GM12878 (cell line): ENCODE results near the gene HIP1. TPM values are rescaled to one million over a fixed set of nuclear protein-coding genes. Genes with fewer than 3 reads are reported as not detected.

Source experiments
- ATAC-seq: fragments of 200-7000 bp; cut with Tn5 transposase; 3 replicates; pipeline ENCODE4 v1.9.1; 2020; ENCODE audit warnings: mild to moderate bottlenecking, moderate library complexity
- BruUV-seq: library from RNA; stranded (reverse); fragments of 400-500 nt; replicated peaks from 2 replicates; lab custom pipeline; 2021; lab: Mats Ljungman, UMichigan
- CTCF ChIA-PET: fragments of 300-600 bp; sonication (Branson Sonifier 250); formaldehyde crosslinking; extraction: SDS; loops from one replicate; lab custom pipeline; 2021; ENCODE audit warnings: inconsistent platforms; lab: Yijun Ruan, JAX
- POLR2A ChIA-PET: fragments of 350-600 bp; formaldehyde crosslinking; extraction: SDS; loops from one replicate; lab custom pipeline; 2021; ENCODE audit warnings: inconsistent platforms; lab: Charles Lee
- RAD21 ChIA-PET: fragments of 300-600 bp; sonication (Branson Sonifier 250); formaldehyde crosslinking; loops from one replicate; lab custom pipeline; 2023; ENCODE audit warnings: antibody characterized with exemption; ENCODE audit not compliant: unreplicated experiment; lab: Charles Lee
- SMC1A ChIA-PET: fragments of 300-600 bp; sonication (Branson Sonifier 250); formaldehyde crosslinking; loops from one replicate; lab custom pipeline; 2023; ENCODE audit not compliant: unreplicated experiment, uncharacterized antibody; lab: Charles Lee
- DNase-seq: peaks from one replicate; pipeline ENCODE4 v3.0.0-alpha.2; 2011; ENCODE audit warnings: low read depth, low spot score
- FAIRE-seq: peaks from 3 replicates; lab custom pipeline; 2011; peaks lifted over from hg19 to GRCh38; lab: Jason Lieb, UNC
- H2AFZ ChIP-seq: 2 replicates; pipeline ENCODE4 v1.6.0; 2011; ENCODE audit warnings: low read depth, low read length, control low read depth; ENCODE audit not compliant: control insufficient read depth
- H3K27ac ChIP-seq: 2 replicates; pipeline ENCODE4 v1.5.1; 2011; ENCODE audit warnings: control low read depth; ENCODE audit not compliant: control insufficient read depth, insufficient read depth
- H3K27me3 ChIP-seq, 2 experiments: replicated peaks in 1 of 2; 2 replicates each; pipeline versions ENCODE4 v1.6.0 to v1.6.1; 2011; ENCODE audit warnings: low read length in 1 of 2; ENCODE audit not compliant: control insufficient read depth in 2 of 2, insufficient read depth in 2 of 2
- H3K36me3 ChIP-seq, 2 experiments: 2 replicates each; pipeline ENCODE4 v1.5.1; 2011; ENCODE audit warnings: low read length in 1 of 2; ENCODE audit not compliant: control insufficient read depth in 2 of 2, insufficient read depth in 2 of 2
- H3K4me1 ChIP-seq: 2 replicates; pipeline ENCODE4 v1.6.1; 2011; ENCODE audit warnings: mild to moderate bottlenecking, low read length, moderate library complexity, mixed read lengths; ENCODE audit not compliant: control insufficient read depth, insufficient read depth
- H3K4me2 ChIP-seq: 2 replicates; pipeline ENCODE4 v1.6.0; 2011; ENCODE audit warnings: control low read depth; ENCODE audit not compliant: control insufficient read depth, insufficient read depth
- H3K4me3 ChIP-seq: fragments of 200-600 bp; sonication (generic); 2 replicates; pipeline ENCODE4 v1.5.1; 2016
- H3K79me2 ChIP-seq: 2 replicates; pipeline ENCODE4 v1.6.0; 2011; ENCODE audit warnings: low read length; ENCODE audit not compliant: control insufficient read depth, insufficient read depth
- H3K9ac ChIP-seq: 2 replicates; pipeline ENCODE4 v1.8.0; 2011; ENCODE audit warnings: low read length, control low read depth, mixed read lengths; ENCODE audit not compliant: control insufficient read depth, insufficient read depth
- H3K9me3 ChIP-seq: replicated peaks from 3 replicates; pipeline ENCODE4 v1.5.1; 2011; ENCODE audit warnings: mild to moderate bottlenecking, low read length; ENCODE audit not compliant: control insufficient read depth, insufficient read depth
- H4K20me1 ChIP-seq: 2 replicates; pipeline ENCODE4 v1.6.0; 2011; ENCODE audit not compliant: control insufficient read depth, insufficient read depth
- BMI1 ChIP-seq: fragments of 450-650 bp; IDR thresholded peaks from 2 replicates; pipeline ENCODE4 v1.6.1; 2016; ENCODE audit warnings: mild to moderate bottlenecking, moderate library complexity, borderline replicate concordance
- CHD2 ChIP-seq: IDR thresholded peaks from 2 replicates; pipeline ENCODE4 v1.6.1; 2011; ENCODE audit warnings: low read depth, low read length, improper control_type of control experiment, borderline replicate concordance
- IKZF1 ChIP-seq: fragments of 450-650 bp; conservative IDR thresholded peaks from 2 replicates; pipeline ENCODE4 v1.6.1; 2017; ENCODE audit warnings: antibody characterized with exemption, mild to moderate bottlenecking
- JUNB ChIP-seq: IDR thresholded peaks from 2 replicates; pipeline ENCODE4 v1.6.1; 2016; ENCODE audit warnings: antibody characterized with exemption, mild to moderate bottlenecking
- NFYB ChIP-seq: IDR thresholded peaks from 2 replicates; pipeline ENCODE4 v1.6.1; 2011; ENCODE audit warnings: low read depth, mild to moderate bottlenecking, low read length, improper control_type of control experiment, moderate library complexity; ENCODE audit not compliant: insufficient read depth
- ZNF207 ChIP-seq: fragments of 450-650 bp; IDR thresholded peaks from 2 replicates; pipeline ENCODE4 v1.6.1; 2014; ENCODE audit warnings: antibody characterized with exemption, mild to moderate bottlenecking, borderline replicate concordance
- WGBS: methylation state at CpG from one replicate; pipeline ENCODE4 v1.1.6; 2016; ENCODE audit warnings: low lambda C conversion rate; ENCODE audit not compliant: insufficient replicate concordance, insufficient coverage; ENCODE audit errors: missing lambda C conversion rate; 5-methylcytosine and 5-hydroxymethylcytosine counted together
- in situ Hi-C: fragments of 300-500 bp; cut with MboI; formaldehyde crosslinking; loops from 9 replicates; pipeline ENCODE4 v1.14.3; 2018; ENCODE audit warnings: mixed read lengths
- intact Hi-C: fragments of 100-400 bp; cut with micrococcal nuclease; formaldehyde crosslinking; loops from one replicate; pipeline ENCODE4 v1.14.2; 2022; ENCODE audit not compliant: unreplicated experiment
- polyA plus RNA-seq, 11 experiments: library from polyadenylated mRNA; depleted of rRNA in 4 of 11; unstranded in 6 of 11; stranded (reverse) in 5 of 11; fragments of >200 nt; fragmentation: Nextera tagmentation in 4 of 11; fragmentation: Illumina TruSeq in 1 of 11; extraction: Ambion mirVana in 4 of 11; extraction: Trizol in 1 of 11; gene quantifications; 1 replicate in 1 of 11; 2 replicates in 10 of 11; pipeline versions ENCODE4 v1.2.1 to v1.2.3, GENCODE V29; 2011 to 2016; ENCODE audit warnings: inconsistent platforms in 2 of 11, missing spikeins in 2 of 11, low read depth in 1 of 11
- total RNA-seq, 4 experiments: library from RNA; depleted of rRNA in 3 of 4; stranded (reverse); fragments of >200 nt in 3 of 4; fragmentation: Illumina TruSeq in 1 of 4; extraction: Trizol in 1 of 4; gene quantifications; 2 replicates each; pipeline versions ENCODE4 v1.2.1 to v1.2.3, GENCODE V29; 2013 to 2021
- TF ChIP-seq, protein P1 (sequence below): fragments of 450-650 bp; formaldehyde crosslinking; IDR thresholded peaks from 2 replicates; pipeline ENCODE4 v1.4.0; 2022; ENCODE audit warnings: mild to moderate bottlenecking, moderate library complexity
- TF ChIP-seq, protein P2 (sequence below): fragments of 450-650 bp; IDR thresholded peaks from 2 replicates; pipeline ENCODE4 v1.6.1; 2018; ENCODE audit warnings: mild to moderate bottlenecking, low read depth, moderate library complexity; ENCODE audit not compliant: partially characterized antibody
- TF ChIP-seq, protein P3 (sequence below): fragments of 450-650 bp; IDR thresholded peaks from 2 replicates; pipeline ENCODE4 v1.6.1; 2017; ENCODE audit warnings: antibody characterized with exemption, mild to moderate bottlenecking, moderate library complexity

The HIP1 gene
- total and polyA plus RNA-seq, 10 of the 15 experiments (the other 5 are each of a cell fraction or from before 2014, with no cell fraction given), result 1.2 to 9.7 (median 3.2) TPM

DNA sequence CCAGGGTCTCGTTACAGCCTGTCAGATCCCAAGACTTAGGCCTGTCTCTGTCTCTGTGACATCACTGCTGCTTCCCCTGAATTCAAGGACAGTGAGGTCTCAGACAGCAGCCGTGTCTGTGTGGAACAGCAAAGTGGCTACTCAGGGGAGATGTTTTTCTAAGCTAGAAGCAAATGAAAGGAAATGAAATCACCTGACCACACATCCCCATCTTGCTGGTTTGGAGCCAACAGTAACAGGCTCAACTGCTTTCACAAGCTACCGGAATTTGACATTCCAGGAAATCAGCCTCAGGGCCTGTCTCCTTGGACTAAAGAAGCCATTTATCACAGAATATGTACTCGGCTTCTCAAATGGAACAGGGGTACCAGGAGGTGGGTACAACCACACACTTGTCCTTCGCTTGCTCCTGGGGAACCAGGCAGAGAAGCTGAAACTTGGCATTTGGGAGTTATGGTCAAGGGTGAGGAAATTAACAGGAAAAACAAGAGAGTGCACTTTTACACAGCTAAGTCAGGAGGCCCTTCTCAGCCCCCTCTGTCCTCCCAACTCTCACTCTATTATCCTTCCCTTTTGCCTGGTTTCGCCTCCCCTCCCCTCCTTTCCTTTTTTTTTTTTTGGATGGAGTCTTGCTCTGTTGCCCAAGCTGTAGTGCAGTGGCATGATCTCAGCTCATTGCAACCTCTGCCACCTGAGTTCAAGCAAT, 173.5 kb downstream of the HIP1 start:
- CTCF ChIA-PET, result interaction anchor here (0.6 kb wide), 1 partner anchor 706 kb away, joined by 5 read pairs; no protein-coding TSS in a partner anchor
- Histone ChIP-seq H2AFZ (no peak overlapping the region), H3K4me2 (no peak overlapping the region), H3K9me3 (no peaks in the 10 kb centered on the region; the same call in 2 of the 3 replicates), H4K20me1 (no peaks in the 10 kb centered on the region), H3K4me1 (no peaks in the 10 kb centered on the region), H3K27ac (no peak overlapping the region), H3K36me3 (no peaks in the 10 kb centered on the region), H3K4me3 (no peak overlapping the region), H3K79me2 (no peaks in the 10 kb centered on the region), H3K9ac (no peak overlapping the region), H3K27me3 (no peaks in the 10 kb centered on the region)
- WGBS, result 86% methylated on average over 6 of the region's 6 CpGs
- SMC1A ChIA-PET, result no interaction called here
- in situ Hi-C loops (no loop called here), intact Hi-C loops (no loop called here)
- FAIRE-seq (no peak), ATAC-seq (no peak), DNase-seq (no peak)
- TF ChIP-seq IKZF1 (no peak), NFYB (no peak), ZNF207 (no peak), CHD2 (no peak), BMI1 (no peak), JUNB (no peak)
- TF ChIP-seq, protein P1, sequence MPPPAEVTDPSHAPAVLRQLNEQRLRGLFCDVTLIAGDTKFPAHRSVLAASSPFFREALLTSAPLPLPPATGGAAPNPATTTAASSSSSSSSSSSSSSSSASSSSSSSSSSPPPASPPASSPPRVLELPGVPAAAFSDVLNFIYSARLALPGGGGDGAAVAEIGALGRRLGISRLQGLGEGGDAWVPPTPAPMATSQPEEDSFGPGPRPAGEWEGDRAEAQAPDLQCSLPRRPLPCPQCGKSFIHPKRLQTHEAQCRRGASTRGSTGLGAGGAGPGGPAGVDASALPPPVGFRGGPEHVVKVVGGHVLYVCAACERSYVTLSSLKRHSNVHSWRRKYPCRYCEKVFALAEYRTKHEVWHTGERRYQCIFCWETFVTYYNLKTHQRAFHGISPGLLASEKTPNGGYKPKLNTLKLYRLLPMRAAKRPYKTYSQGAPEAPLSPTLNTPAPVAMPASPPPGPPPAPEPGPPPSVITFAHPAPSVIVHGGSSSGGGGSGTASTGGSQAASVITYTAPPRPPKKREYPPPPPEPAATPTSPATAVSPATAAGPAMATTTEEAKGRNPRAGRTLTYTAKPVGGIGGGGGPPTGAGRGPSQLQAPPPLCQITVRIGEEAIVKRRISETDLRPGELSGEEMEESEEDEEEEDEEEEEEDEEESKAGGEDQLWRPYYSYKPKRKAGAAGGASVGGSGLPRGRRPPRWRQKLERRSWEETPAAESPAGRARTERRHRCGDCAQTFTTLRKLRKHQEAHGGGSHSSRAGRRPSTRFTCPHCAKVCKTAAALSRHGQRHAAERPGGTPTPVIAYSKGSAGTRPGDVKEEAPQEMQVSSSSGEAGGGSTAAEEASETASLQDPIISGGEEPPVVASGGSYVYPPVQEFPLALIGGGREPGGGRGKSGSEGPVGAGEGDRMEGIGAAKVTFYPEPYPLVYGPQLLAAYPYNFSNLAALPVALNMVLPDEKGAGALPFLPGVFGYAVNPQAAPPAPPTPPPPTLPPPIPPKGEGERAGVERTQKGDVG (CRISPR knock-in tag), result no peak
- TF ChIP-seq, protein P2, sequence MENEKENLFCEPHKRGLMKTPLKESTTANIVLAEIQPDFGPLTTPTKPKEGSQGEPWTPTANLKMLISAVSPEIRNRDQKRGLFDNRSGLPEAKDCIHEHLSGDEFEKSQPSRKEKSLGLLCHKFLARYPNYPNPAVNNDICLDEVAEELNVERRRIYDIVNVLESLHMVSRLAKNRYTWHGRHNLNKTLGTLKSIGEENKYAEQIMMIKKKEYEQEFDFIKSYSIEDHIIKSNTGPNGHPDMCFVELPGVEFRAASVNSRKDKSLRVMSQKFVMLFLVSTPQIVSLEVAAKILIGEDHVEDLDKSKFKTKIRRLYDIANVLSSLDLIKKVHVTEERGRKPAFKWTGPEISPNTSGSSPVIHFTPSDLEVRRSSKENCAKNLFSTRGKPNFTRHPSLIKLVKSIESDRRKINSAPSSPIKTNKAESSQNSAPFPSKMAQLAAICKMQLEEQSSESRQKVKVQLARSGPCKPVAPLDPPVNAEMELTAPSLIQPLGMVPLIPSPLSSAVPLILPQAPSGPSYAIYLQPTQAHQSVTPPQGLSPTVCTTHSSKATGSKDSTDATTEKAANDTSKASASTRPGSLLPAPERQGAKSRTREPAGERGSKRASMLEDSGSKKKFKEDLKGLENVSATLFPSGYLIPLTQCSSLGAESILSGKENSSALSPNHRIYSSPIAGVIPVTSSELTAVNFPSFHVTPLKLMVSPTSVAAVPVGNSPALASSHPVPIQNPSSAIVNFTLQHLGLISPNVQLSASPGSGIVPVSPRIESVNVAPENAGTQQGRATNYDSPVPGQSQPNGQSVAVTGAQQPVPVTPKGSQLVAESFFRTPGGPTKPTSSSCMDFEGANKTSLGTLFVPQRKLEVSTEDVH, result no peak
- TF ChIP-seq, protein P3, sequence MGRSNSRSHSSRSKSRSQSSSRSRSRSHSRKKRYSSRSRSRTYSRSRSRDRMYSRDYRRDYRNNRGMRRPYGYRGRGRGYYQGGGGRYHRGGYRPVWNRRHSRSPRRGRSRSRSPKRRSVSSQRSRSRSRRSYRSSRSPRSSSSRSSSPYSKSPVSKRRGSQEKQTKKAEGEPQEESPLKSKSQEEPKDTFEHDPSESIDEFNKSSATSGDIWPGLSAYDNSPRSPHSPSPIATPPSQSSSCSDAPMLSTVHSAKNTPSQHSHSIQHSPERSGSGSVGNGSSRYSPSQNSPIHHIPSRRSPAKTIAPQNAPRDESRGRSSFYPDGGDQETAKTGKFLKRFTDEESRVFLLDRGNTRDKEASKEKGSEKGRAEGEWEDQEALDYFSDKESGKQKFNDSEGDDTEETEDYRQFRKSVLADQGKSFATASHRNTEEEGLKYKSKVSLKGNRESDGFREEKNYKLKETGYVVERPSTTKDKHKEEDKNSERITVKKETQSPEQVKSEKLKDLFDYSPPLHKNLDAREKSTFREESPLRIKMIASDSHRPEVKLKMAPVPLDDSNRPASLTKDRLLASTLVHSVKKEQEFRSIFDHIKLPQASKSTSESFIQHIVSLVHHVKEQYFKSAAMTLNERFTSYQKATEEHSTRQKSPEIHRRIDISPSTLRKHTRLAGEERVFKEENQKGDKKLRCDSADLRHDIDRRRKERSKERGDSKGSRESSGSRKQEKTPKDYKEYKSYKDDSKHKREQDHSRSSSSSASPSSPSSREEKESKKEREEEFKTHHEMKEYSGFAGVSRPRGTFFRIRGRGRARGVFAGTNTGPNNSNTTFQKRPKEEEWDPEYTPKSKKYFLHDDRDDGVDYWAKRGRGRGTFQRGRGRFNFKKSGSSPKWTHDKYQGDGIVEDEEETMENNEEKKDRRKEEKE, result no peak
- BruUV-seq, result no TSS peak
- POLR2A ChIA-PET, result no interaction called here
- RAD21 ChIA-PET, result interaction anchor here (1.2 kb wide), 1 partner anchor 197 kb away, joined by 3 read pairs; no protein-coding TSS in a partner anchor
